ENCODE data around the gene SLCO2B1.

GRCh38 chr11:75188671-75189070 is 37.8 kb downstream of the SLCO2B1 start:
- TF ChIP-seq CTCF (IDR thresholded peaks at IDR 0.05; ENCODE audit: insufficient read depth, low read length): no peak
- no peak for TF ChIP-seq POLR2AphosphoS5 (IDR thresholded peaks at IDR 0.05; ENCODE audit: low read depth)
- TF ChIP-seq REST (IDR thresholded peaks at IDR 0.05; ENCODE audit: insufficient replicate concordance, low read depth): no peak
- TF ChIP-seq GABPA (IDR thresholded peaks at IDR 0.05; ENCODE audit: low read depth): no peak
- no peak for TF ChIP-seq SPI1 (IDR thresholded peaks at IDR 0.05; ENCODE audit: borderline replicate concordance, low read depth)

All from HL-60 (cell line).